ENCODE measurements around the gene CACNA1H.

DNA sequence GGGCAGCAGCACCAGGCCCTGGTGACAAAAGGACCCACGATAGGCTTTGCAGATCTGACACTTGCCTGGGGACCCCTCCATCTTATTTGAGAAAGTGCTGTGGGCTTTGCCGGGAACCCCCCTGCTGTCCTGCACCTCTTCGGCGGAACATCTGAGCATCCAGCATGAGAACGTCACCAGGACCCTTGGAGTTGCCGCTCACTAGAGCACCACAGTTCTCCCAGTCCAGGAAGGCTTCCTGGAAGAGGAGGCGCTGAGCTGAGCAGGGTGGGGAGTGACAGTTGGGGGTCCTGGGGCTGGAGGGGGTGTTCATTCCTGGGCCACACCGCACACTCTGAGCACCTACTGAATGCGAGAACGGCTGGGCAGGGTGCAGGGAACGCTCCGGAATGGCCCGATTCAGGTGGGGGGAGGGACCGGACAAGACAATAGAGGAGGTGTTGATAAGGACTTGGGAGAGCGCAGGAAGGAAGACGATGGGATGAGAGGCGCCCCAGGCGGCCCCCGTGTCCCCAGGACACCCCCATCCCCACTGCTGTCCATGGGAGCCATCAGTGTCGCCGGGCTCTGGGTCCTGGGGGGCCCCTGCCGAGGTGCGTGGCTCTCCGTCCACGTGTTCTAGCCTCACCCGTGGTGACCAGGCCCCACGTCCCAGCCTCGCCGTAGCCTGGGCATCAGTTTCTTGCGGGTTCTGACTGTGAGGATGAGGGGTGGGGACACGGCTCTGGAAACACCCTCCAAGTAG, 24.8 kb upstream of the CACNA1H start:
- TF ChIP-seq CTCF (IDR thresholded peaks at IDR 0.05; ENCODE audit: poor library complexity) (no peak), EZH2 (IDR thresholded peaks at IDR 0.05; ENCODE audit: borderline replicate concordance) (no peak), EZH2phosphoT487 (IDR thresholded peaks at IDR 0.05; ENCODE audit: low read depth, severe bottlenecking, unreplicated experiment) (no peak)
